Esophagus (tissue), 2 donors: Measurements from ENCODE around the gene NLGN1. TPM values are rescaled to one million over a fixed set of nuclear protein-coding genes. Genes with fewer than 3 reads are reported as not detected.

Experiments
- H3K27ac ChIP-seq, 2 donors: one replicate each; pipeline ENCODE4 v1.5.1; 2013; ENCODE audit warnings: low read depth in 2 of 2, mild to moderate bottlenecking in 2 of 2, inconsistent platforms in 1 of 2, low read length in 1 of 2, moderate library complexity in 1 of 2
- H3K27me3 ChIP-seq, 2 donors: one replicate each; pipeline ENCODE4 v1.6.1; 2013; ENCODE audit warnings: low read length in 2 of 2, control low read depth in 1 of 2, mild to moderate bottlenecking in 1 of 2; ENCODE audit not compliant: insufficient read depth in 2 of 2, control insufficient read depth in 1 of 2
- H3K36me3 ChIP-seq, 2 donors: one replicate each; pipeline ENCODE4 v1.6.1; 2013; ENCODE audit warnings: low read length in 1 of 2; ENCODE audit not compliant: control insufficient read depth in 2 of 2, insufficient read depth in 2 of 2
- H3K4me1 ChIP-seq, 2 donors: one replicate each; pipeline ENCODE4 v1.6.1; 2013; ENCODE audit warnings: low read length in 1 of 2; ENCODE audit not compliant: control insufficient read depth in 2 of 2, insufficient read depth in 2 of 2
- H3K4me3 ChIP-seq, 2 donors: one replicate each; pipeline ENCODE4 v1.5.1; 2013; ENCODE audit warnings: low read length in 2 of 2, mild to moderate bottlenecking in 2 of 2, low read depth in 1 of 2, moderate library complexity in 1 of 2
- H3K9me3 ChIP-seq, 2 donors: one replicate each; pipeline ENCODE4 v1.6.1; 2013; ENCODE audit warnings: mild to moderate bottlenecking in 2 of 2, low read depth in 1 of 2, low read length in 1 of 2, moderate library complexity in 1 of 2; ENCODE audit not compliant: control insufficient read depth in 2 of 2, insufficient read depth in 1 of 2
- WGBS, 2 donors: extraction: QIAGEN DNeasy Blood & Tissue Kit; methylation state at CpG; one replicate each; pipeline ENCODE4 v1.1.7; 2013; 5-methylcytosine and 5-hydroxymethylcytosine counted together
- polyA plus RNA-seq, 2 donors: library from polyadenylated mRNA; stranded (reverse); fragments of 200-250 nt; gene quantifications; one replicate each; pipeline ENCODE4 v1.2.3, GENCODE V29; 2013
- donor health status: healthy with polysubstance abuse.
- donor health status: Bipolar disorder and iron deficiency.

Gene NLGN1
- polyA plus RNA-seq, 2 donors, result 0.26 to 0.46 TPM

GRCh38 chr3:173617490-173617889, 219.9 kb downstream of the NLGN1 start:
- H3K36me3 ChIP-seq, result no peaks in the 10 kb centered on the region
- 36 to 52% methylated on average over 5 of the region's 5 CpGs for WGBS, 2 donors
- no peaks in the 10 kb centered on the region for H3K9me3 ChIP-seq
- no peak overlapping the region for H3K27ac ChIP-seq
- no peak overlapping the region for H3K4me3 ChIP-seq
- H3K27me3 ChIP-seq, result no peaks in the 10 kb centered on the region
- H3K4me1 ChIP-seq, result no peaks in the 10 kb centered on the region

GRCh38 chr3:173618148-173618547, 220.6 kb downstream of the NLGN1 start:
- H3K9me3 ChIP-seq, result no peaks in the 10 kb centered on the region
- H3K27ac ChIP-seq, result no peak overlapping the region
- no peak overlapping the region for H3K4me3 ChIP-seq
- no peaks in the 10 kb centered on the region for H3K36me3 ChIP-seq
- no peaks in the 10 kb centered on the region for H3K27me3 ChIP-seq
- 85 to 94% methylated on average over 4 of the region's 4 CpGs for WGBS, 2 donors
- H3K4me1 ChIP-seq, result no peaks in the 10 kb centered on the region

GRCh38 chr3:173618703-173619102, 221.2 kb downstream of the NLGN1 start:
- H3K4me3 ChIP-seq, result no peak overlapping the region
- no peaks in the 10 kb centered on the region for H3K9me3 ChIP-seq
- H3K27ac ChIP-seq, result no peak overlapping the region
- no peaks in the 10 kb centered on the region for H3K36me3 ChIP-seq
- H3K27me3 ChIP-seq, result no peaks in the 10 kb centered on the region
- 29 to 52% methylated on average over 4 of the region's 4 CpGs for WGBS, 2 donors
- no peaks in the 10 kb centered on the region for H3K4me1 ChIP-seq

GRCh38 chr3:173622166-173622565, 224.6 kb downstream of the NLGN1 start:
- 67 to 81% methylated on average over 1 of the region's 1 CpG for WGBS, 2 donors
- no peaks in the 10 kb centered on the region for H3K27me3 ChIP-seq
- no peak overlapping the region for H3K27ac ChIP-seq

GRCh38 chr3:173624086-173624485, 226.5 kb downstream of the NLGN1 start:
- Histone ChIP-seq H3K27ac (no peak overlapping the region), H3K4me1 (no peaks in the 10 kb centered on the region), H3K9me3 (no peaks in the 10 kb centered on the region), H3K4me3 (no peak overlapping the region), H3K36me3 (no peaks in the 10 kb centered on the region), H3K27me3 (no peaks in the 10 kb centered on the region)
- 81 to 83% methylated on average over 3 of the region's 3 CpGs for WGBS, 2 donors

More at GRCh38 chr3:173622166-173622565, 224.6 kb downstream of the NLGN1 start:
- no peaks in the 10 kb centered on the region for H3K4me1 ChIP-seq
- no peaks in the 10 kb centered on the region for H3K9me3 ChIP-seq
- no peak overlapping the region for H3K4me3 ChIP-seq
- H3K36me3 ChIP-seq, result no peaks in the 10 kb centered on the region

- 85 to 89% methylated on average over 2 of the region's 2 CpGs for WGBS, 2 donors
- Histone ChIP-seq H3K4me1 (no peaks in the 10 kb centered on the region), H3K27me3 (no peaks in the 10 kb centered on the region), H3K9me3 (no peaks in the 10 kb centered on the region), H3K4me3 (no peak overlapping the region), H3K36me3 (no peaks in the 10 kb centered on the region), H3K27ac (no peak overlapping the region)
Measured at GRCh38 chr3:173630849-173631248, 233.3 kb downstream of the NLGN1 start.

- H3K36me3 ChIP-seq, result no peaks in the 10 kb centered on the region
- H3K27me3 ChIP-seq, result no peaks in the 10 kb centered on the region
- H3K4me1 ChIP-seq, result no peaks in the 10 kb centered on the region
- H3K9me3 ChIP-seq, result no peaks in the 10 kb centered on the region
- no peak overlapping the region for H3K27ac ChIP-seq
- no peak overlapping the region for H3K4me3 ChIP-seq
Measured at GRCh38 chr3:173632945-173633344, 235.4 kb downstream of the NLGN1 start.

GRCh38 chr3:173635826-173636225, 238.3 kb downstream of the NLGN1 start:
- WGBS, 2 donors, result 85 to 91% methylated on average over 6 of the region's 6 CpGs
- H3K36me3 ChIP-seq, result no peaks in the 10 kb centered on the region
- no peaks in the 10 kb centered on the region for H3K27me3 ChIP-seq
- H3K4me3 ChIP-seq, result no peak overlapping the region
- H3K9me3 ChIP-seq, result no peaks in the 10 kb centered on the region
- no peak overlapping the region for H3K27ac ChIP-seq
- H3K4me1 ChIP-seq, result no peaks in the 10 kb centered on the region

- WGBS, 2 donors, result 59 to 68% methylated on average over 2 of the region's 2 CpGs
- no peak overlapping the region for H3K4me3 ChIP-seq
- no peaks in the 10 kb centered on the region for H3K9me3 ChIP-seq
- no peaks in the 10 kb centered on the region for H3K4me1 ChIP-seq
- H3K36me3 ChIP-seq, result no peaks in the 10 kb centered on the region
- H3K27me3 ChIP-seq, result no peaks in the 10 kb centered on the region
- no peak overlapping the region for H3K27ac ChIP-seq
Measured at GRCh38 chr3:173639098-173639497, 241.6 kb downstream of the NLGN1 start.

GRCh38 chr3:173641696-173642095, 244.2 kb downstream of the NLGN1 start:
- Histone ChIP-seq H3K9me3 (peaks cover 0 to 6% of the 10 kb centered on the region in 2 donors), H3K27me3 (no peaks in the 10 kb centered on the region), H3K4me3 (no peak overlapping the region), H3K4me1 (no peaks in the 10 kb centered on the region), H3K36me3 (no peaks in the 10 kb centered on the region), H3K27ac (no peak overlapping the region)
- 88 to 97% methylated on average over 1 of the region's 1 CpG for WGBS, 2 donors
